Measurements from ENCODE around the gene ASTN2. TPM values are rescaled to one million over a fixed set of nuclear protein-coding genes. Genes with fewer than 3 reads are reported as not detected.
A peak's percentile ranks its signal among the peaks of the same experiment; 100 is the strongest.

Gene ASTN2
- total RNA-seq, 1 donor = 5.6 TPM

- no peak for TF ChIP-seq CTCF (IDR thresholded peaks at IDR 0.05; ENCODE audit: insufficient read depth, low read length)
- no peak overlapping the region for H3K4me3 ChIP-seq (ENCODE audit: low read depth, low read length)
- DNase-seq (ENCODE audit: low read depth) = peak; percentile 34
Observed at GRCh38 chr9:116380496-116380995, 1034.3 kb downstream of the ASTN2 start.

DNA sequence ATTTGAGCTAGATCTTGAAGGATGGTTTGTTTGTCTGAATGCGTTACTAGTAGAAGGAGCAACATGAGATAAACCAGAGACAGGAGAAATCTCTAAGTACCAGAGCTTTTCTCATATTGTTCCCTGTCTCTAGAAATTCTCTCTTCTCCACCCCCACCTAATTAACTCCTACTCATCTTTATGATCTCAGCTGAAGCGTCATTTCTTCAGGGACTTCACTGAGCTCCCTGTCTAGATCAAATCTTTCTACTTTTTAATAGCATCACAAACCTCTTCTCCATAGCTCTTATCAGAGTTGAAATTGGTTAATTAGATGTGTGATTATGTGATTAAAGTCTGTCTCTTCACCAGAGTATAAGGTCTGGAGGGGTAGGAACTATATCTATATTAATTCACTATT is 1035.0 kb downstream of the ASTN2 start:
- TF ChIP-seq CTCF (IDR thresholded peaks at IDR 0.05; ENCODE audit: insufficient read depth, low read length) = no peak
- DNase-seq (ENCODE audit: low read depth) = no peak
- H3K4me3 ChIP-seq (ENCODE audit: low read depth, low read length) = no peak overlapping the region

- H3K4me3 ChIP-seq (ENCODE audit: low read depth, low read length) = no peak overlapping the region
- no peak for DNase-seq (ENCODE audit: low read depth)
- TF ChIP-seq CTCF (IDR thresholded peaks at IDR 0.05; ENCODE audit: insufficient read depth, low read length) = no peak
Observed at GRCh38 chr9:116378873-116379272, 1036.0 kb downstream of the ASTN2 start.

- DNase-seq (ENCODE audit: low read depth) = peak; percentile 67
Observed at GRCh38 chr9:116377179-116377798, 1037.6 kb downstream of the ASTN2 start.

More at GRCh38 chr9:116377179-116377798, 1037.6 kb downstream of the ASTN2 start:
- TF ChIP-seq CTCF (IDR thresholded peaks at IDR 0.05; ENCODE audit: insufficient read depth, low read length) = no peak
- H3K4me3 ChIP-seq (ENCODE audit: low read depth, low read length) = no peak overlapping the region

Small RNA genes lying within 50 kb of the gene (small RNA-seq; reads per million reads assigned to genes)
- not detected for gene SNORA70C

All from fibroblast of the aortic adventitia (primary cell).